HG03575 (cell line): ENCODE results near the gene NKG7.
"Not testable (repeated sequence)": the region's sequence is repeated elsewhere in the genome, so short reads cannot be mapped to it uniquely, and the experiment has no call there.

ENCODE experiments used
- ATAC-seq: cut with Tn5 transposase; IDR thresholded peaks from one replicate; pipeline ENCODE4 v1.9.1; 2021; ENCODE audit not compliant: unreplicated experiment, insufficient number of reproducible peaks, low FRiP score; ENCODE audit errors: extremely low read depth

The NKG7 gene, protein sequence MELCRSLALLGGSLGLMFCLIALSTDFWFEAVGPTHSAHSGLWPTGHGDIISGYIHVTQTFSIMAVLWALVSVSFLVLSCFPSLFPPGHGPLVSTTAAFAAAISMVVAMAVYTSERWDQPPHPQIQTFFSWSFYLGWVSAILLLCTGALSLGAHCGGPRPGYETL

DNA sequence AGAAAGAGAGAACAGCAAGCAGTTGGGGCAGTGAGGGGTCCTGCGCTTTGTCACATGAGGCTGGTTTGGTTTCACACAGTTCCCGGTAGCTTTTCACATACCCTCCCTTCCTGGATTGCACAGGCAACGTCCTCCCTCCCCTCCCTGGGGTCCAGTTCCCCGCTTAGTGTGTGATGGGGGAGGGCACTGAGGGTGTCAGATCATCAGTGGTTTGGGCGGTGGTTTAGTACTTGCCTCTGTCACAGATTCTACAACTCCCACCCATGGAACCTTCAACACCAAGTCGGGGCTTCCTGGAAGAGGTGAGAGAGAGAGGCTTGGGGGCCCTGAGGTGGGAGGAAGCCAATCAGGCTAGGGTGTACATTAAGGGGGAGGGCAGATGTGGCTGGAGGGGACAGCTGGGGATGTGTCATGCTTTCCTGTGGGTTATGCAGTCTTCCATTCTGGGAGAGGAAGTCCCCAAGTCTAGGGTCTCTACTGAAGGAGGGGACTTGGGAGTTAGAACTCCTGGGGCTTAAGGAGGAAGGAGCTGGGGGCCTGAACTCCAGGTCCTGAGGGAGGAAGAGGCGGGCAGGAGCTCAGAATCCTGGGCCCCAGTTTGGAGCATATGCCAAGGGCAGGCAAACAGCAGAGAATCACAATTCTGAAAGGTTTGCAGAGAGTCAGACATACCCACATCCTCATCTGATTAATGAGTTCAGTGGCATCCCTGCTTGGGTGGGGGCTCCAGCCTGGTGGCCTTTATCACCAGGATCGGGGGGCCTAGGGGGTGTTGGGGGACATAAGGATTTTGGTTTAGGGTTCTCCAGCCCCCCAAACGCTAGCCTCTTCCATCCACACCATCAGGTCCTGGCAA, at the start of gene NKG7:
TSS of gene NKG7 (minus strand) at position 6 of the 856 bp plus-strand sequence. CDS start 119 bp downstream, outside the sequence.
- ATAC-seq, result no peak

DNA sequence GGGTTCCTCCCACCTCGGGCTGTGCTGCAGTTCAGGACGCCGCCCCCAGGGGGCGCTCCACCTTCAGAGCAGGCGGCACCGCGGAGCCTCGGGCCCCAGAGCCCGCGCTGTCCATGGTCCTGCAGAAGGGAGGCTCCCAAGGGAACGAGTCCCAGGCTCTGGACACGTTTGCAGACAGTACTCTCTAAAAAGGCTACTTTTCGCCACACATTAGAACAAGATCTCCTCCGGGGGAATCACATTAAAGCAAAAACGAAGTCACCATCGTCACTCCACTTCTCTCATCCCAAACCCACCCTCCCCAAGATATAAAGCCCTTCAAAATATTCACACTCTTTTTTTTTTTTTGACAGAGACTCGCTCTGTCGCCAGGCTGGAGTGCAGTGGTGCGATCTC, 49.6 kb upstream of the NKG7 start:
- ATAC-seq, result no peak

DNA sequence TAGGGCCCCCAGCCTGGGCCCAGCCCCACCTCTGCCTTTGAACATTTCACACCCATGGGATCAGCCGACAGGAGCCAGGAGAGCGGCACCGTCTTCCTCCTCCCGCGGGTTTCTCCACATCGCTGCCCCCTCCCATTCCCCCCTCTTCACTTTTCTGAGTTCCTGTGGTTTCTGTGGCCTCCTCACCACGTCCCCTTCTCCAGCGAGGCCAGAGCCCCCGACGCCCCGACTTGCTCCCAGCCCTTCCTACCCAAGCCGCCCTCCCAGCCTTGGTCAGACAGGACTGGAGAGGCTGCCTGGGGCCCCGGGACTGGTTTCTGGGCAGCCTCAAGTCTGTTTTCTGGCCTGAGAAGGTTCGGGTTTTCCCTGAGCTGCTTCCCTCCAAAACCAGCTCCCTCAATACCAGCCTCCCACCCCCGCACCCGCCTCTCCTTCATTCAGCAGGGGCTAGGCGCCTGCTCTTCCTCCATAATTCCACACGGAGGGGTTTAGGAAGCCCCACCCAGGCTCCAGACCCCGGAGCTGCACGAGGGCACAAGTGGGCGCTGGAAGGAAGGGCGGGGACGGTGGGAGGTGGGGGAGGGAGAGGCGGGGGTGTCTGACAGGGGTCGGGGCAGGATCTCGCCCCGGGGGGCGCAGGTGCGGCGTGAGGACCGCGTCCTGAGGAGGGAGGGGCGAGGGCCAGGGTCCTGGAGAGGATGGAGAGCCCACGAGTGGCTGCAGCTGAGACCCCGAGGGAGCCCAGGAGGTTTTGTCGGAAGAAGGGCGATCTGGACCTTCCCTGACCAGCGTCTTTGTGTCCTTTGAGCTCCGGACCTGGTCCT, 49.0 kb upstream of the NKG7 start:
- no peak for ATAC-seq

DNA sequence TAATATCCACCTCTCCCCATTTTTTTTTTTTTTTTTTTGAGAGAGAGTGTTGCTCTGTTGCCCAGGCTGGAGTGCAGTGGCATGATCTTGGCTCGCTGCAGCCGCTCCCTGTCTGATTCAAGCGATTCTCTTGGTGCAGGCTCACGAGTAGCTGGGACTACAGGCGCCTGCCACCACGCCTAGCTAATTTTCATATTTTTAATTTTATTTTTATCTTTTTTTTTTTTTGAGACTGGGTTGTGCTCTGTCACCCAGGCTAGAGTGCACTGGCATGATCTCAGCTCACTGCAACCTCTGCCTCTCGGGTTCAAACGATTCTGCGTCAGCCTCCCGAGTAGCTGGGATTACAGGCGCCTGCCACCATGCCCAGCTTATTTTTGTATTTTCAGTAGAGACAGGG, 48.1 kb upstream of the NKG7 start:
- ATAC-seq, result not testable (repeated sequence)

DNA sequence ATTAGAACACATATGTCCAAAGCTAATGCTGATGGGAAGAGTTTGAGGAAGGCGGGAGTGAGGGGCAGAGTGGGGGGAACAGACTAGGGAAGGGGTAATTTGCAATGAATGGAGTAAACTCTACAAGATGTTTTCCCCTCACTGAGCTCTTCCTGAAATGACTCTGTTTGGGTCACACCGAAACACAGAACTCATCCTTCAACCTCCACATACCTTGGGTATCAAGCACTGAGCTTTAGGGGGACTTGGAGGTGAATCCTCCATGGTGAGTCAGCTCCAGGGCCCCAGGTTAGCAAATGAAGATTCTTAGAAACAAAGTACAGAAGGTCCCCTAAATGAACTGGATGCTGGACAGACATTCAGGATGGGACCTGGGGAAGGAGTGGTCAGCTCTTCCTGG, 46.3 kb upstream of the NKG7 start:
- ATAC-seq, result no peak

DNA sequence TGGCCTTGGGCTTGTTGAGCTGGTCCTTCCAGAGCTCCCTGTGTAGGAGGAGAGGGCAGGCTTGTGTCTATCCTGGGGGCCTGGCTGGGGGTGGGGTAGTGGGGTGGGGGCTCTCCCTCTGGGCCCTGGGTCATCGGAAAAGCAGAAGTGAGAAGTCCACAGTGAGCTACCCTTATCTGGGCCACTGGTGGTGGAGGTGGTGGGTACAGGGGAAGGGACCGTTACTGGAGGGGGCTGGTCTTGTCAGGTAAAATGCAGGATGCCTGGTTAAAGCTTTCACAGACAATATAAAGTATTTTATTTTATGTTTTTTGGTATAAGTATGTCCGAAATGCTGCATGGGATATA, 45.3 kb upstream of the NKG7 start:
- ATAC-seq, result no peak

DNA sequence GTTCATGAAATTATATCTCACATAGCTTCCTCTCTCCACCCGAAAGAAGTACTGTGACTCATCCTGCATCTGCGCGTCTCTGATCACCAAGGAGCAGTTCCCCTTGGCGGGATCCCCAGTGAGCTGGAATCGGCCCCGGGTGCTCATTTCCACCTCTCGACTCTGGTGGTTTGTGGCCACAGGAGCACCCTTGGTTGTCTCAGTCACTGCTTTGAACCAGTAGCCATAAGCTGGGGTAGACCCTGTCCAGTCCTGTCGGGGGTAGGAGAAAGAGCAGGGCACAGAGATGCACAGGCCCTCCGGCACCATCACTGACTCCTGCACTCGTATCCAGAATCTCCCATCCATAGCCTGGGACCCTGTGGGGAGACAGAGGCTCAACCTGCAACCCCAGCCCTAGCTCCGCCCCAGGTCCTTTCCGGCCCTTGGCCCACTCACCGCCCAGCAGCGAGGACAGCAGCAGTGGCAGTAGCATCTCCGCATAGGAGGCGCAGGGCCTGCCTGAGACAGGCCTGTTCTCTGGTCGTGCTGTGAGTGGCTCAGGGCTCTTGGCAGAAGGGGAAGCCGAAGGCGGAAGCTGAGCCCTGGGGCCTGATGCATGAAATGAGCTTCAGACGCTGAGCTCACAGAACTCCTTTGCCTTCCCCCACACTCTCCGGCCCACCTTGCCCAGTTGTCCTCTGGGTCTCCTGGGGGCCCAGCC, 44.8 kb upstream of the NKG7 start, which contains the start of gene SIGLEC10:
TSS of gene SIGLEC10 (minus strand) at position 536 of the 703 bp plus-strand sequence. CDS start at position 475, 61 bp downstream.
- no peak for ATAC-seq

DNA sequence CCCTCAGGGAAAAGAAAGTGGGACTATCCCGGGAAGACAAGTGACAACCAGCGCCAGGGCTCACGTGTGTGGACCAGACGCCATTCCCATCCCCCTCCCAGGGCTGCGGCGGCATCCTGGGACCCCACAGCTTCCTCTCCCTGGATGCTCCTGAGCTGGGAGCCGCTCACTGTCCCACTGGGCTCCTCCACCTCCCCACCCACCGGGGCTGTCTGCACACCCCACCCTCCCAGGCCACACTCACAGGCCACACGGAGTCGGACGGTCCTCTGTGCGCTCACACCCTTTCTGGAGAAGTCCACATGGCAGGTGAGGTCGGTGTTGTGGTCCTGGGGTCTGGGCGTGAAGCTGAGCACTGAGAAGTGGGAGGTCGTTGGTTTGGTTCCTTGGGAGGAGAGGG, 44.0 kb upstream of the NKG7 start:
- not testable (repeated sequence) for ATAC-seq

DNA sequence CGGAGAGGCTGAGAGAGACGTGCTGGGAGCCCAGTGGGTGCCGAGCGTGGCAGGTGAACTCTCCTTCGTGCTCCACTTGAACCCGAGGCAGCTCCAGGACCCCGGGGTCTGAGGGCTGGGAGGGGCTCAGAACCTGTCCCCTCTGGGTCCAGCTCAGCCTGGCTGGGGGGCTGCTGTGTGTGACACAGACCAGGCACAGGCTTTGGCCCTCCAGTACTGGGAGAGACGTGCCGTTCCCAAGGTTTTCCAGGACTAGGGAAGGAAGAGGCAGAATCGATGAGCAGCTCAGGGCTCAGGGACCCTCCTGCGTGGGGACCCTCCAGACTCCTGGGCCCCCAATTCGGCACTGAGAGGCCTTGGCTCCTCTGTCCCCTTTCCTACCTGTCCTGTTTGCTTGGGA, 42.7 kb upstream of the NKG7 start:
- ATAC-seq, result no peak

DNA sequence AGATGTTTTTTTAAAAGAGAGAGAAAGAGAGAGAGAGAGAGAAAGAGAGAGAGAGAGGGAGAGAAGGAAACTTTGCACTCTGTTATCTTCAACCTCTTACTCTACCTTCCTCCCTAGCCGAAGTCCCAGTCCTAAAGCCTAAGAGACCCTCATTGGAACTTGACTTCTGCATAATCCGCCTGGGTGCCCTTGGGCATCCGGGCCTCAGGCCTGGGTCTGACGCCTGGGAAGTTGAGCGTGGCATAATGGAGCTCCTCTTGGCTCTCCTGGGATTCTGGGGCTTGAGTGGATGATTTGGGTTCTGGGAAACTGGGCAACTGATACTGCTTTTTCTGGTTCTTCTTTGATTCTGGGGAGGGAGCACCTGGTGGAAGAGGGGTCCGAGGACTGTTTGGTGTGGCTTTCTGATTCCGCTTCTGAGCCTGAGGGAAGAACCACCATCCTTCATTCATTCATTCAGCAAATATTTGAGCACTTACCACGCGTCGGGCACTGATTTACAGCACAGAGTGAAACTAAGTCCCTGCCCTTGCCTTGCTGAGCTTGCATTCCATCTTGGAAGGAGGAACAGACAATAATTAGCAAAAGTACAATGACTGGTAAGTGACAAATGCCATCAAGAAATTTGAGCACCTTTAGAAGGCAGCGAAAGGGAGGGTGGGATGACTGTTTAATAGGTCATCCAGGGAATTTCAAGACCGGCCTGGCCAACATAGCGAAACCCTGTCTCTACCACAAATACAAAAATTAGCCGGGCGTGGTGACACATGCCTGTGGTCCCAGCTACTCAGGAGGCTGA, 38.7 kb upstream of the NKG7 start:
- no peak for ATAC-seq

DNA sequence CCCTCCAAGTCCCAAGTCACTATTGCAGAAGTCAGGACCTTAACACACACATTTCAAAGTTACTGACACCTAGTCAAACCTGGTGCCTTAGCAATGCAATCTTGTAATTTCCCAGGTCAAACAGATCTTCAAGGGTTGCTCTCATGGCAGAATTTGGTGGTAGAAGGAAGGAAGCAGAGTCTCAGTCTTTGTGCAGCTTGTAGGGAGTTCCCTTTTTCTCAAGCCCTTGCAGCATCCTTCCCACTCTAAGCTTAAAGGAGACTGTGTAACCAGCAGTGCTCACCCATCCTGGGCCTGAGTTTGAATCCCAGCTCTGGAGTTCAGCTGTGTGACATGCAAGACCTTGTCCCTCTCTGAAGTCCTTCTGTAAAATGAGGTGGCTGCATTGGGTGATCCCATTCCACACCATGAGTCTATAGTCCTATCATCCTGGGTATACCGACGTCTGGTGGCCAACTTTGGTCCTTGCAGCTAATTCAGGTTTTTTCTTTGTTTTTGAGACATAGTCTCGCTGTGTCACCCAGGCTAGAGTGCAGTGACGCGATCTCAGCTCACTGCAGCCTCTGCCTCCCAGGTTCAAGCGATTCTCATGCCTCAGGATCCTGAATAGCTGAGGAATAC, 35.2 kb upstream of the NKG7 start:
- no peak for ATAC-seq

DNA sequence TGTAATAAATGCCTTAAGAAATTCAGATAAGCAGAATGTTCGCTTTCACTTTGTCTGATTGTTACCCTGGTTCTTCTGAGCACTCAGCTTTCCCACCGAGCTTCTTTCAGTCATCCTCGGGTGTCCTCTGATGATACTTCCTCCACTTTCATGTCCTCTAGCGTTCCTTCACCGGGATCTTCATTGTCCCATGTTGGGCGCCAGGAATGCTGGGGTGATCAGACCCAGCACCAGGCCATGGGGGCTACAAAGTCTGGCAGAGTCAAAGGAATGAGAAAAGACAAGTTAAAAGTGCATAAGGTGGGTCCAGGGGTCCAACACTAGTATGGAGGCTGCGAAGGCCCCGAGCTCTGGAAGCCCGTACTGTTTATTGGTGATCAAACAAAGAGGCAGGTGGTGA, 29.7 kb upstream of the NKG7 start:
- no peak for ATAC-seq

DNA sequence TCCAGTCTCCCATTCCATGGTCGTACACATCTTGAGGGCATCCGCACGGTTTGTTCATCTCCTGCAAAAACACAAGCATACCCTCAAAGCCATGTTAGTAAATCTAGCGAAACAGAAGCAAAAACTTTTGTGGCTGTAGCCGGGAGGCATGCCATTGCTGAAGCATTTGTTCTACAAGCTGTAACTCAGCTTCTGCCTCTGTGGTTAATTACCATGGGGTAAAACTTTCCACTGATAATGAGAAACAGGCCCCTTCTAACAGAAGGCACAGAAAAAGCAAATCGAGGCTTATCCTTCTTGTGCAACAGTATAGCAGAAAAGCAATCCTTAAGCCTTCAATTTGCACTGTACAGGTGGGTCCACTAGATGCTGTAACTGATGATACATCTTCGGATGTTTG, 27.5 kb upstream of the NKG7 start:
- not testable (repeated sequence) for ATAC-seq

DNA sequence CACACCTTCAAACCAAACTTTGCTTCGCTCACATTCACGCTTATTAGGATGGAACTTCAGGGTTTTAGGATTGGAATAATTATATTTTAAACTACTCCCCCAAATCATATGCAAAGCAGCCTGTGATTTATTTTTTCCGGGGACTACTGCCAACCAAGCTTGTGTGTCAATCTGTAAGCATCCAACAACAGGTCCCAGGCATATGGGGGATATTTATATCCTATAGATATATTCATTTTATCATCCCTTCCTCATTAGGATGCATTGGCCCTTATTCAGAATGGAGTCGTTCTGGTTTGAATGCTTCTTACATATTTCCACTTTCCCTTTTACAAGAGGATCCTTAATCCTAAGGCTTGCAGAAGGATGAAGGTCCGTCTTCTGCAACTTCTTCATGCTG, 26.8 kb upstream of the NKG7 start:
- no peak for ATAC-seq

DNA sequence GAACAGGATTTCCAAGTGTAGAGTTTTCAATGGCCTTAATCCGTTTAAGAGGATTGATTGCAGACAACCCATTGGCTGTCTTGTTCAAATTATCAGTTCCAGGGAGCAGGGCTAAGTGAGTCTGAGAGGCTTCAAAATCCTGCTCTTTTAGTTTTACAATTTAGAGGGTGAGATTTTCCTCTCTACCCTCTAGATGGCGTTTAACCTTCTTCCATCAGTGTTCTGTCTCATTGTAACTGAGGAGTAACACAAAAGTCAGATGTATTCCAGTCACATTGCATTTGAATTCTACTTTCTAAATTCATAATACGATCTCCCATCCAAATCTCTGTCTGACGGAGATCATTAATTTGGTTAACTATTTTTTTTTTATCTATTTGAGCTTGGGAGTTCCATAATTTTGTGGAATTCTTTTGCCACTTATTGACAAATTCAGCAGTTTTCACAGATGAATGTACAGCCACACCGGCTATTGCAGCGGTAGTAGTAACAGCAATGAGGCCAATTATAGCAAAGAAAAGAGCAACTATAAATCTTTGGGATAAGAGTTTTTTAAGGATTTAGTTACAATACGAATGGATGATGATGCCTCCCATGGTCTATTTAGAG, 25.7 kb upstream of the NKG7 start:
- ATAC-seq, result no peak

DNA sequence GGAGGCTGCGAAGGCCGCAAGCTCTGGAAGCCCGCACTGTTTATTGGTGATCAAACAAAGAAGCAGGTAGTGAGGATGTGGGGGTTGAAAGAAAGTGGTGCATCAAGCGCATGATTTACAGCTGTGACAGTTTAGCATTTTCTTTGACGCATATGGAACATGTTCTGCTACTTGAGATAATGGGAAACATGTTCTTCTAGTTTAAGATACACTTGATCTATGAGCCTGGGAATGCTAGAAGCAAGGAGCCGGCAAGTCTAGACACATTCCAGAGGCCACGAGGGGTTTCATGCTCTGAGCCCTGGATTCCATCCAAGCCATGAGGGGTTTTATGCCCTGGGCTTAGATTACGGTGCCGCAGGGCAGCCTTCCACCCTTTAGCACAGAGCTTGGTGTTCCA, 25.0 kb upstream of the NKG7 start:
- not testable (repeated sequence) for ATAC-seq

DNA sequence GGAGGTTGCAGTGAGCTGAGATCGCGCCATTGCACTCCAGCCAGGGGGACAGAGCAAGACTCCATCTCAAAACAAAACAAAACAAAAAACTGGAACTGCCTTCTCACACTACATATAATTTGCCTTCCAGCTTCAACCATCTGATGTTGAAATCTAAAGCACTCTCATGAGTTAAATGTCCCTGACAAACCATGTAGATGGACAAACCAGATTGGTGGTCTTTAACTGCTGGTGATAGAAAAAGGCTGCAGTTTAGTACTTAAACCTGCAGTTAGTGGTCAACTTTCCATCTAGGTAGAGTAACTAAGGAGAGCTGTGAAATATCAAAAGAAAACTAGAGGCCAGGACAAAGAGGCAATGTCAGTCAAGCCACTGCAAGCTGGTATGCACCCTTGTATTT, 23.7 kb upstream of the NKG7 start:
- no peak for ATAC-seq
